LoVo (cell line): Measurements from ENCODE around the gene S100A14.
"Not testable (repeated sequence)": the region's sequence is repeated elsewhere in the genome, so short reads cannot be mapped to it uniquely, and the experiment has no call there.

Experiments used
- DNase-seq: peaks from one replicate; pipeline ENCODE4 v3.0.0-alpha.2; 2016; ENCODE audit warnings: low spot score

The S100A14 gene

GRCh38 chr1:153586347-153586746, 29.8 kb downstream of the S100A14 start:
- no peak for DNase-seq

GRCh38 chr1:153585006-153585405, 31.1 kb downstream of the S100A14 start:
- no peak for DNase-seq

GRCh38 chr1:153583976-153584375, 32.1 kb downstream of the S100A14 start:
- no peak for DNase-seq

GRCh38 chr1:153583514-153583913, 32.6 kb downstream of the S100A14 start:
- not testable (repeated sequence) for DNase-seq

- DNase-seq: not testable (repeated sequence)
Measured at GRCh38 chr1:153582836-153583235, 33.3 kb downstream of the S100A14 start.

- DNase-seq: no peak
Measured at GRCh38 chr1:153578936-153579335, 37.2 kb downstream of the S100A14 start.

GRCh38 chr1:153578490-153578889, 37.6 kb downstream of the S100A14 start:
- DNase-seq: no peak

GRCh38 chr1:153577624-153578051, 38.5 kb downstream of the S100A14 start:
- no peak for DNase-seq

- no peak for DNase-seq
Measured at GRCh38 chr1:153577138-153577537, 39.0 kb downstream of the S100A14 start.

GRCh38 chr1:153575497-153575896, 40.6 kb downstream of the S100A14 start:
- DNase-seq: not testable (repeated sequence)

- not testable (repeated sequence) for DNase-seq
Measured at GRCh38 chr1:153575081-153575491, 41.0 kb downstream of the S100A14 start.

- DNase-seq: no peak
Measured at GRCh38 chr1:153573351-153573750, 42.8 kb downstream of the S100A14 start.

- DNase-seq: peak; percentile 81
Measured at GRCh38 chr1:153572569-153573015, 43.5 kb downstream of the S100A14 start.

GRCh38 chr1:153571706-153572105, 44.4 kb downstream of the S100A14 start:
- no peak for DNase-seq

GRCh38 chr1:153570874-153571273, 45.3 kb downstream of the S100A14 start:
- DNase-seq: no peak

- DNase-seq: no peak
Measured at GRCh38 chr1:153569465-153569864, 46.7 kb downstream of the S100A14 start.

GRCh38 chr1:153568367-153569099, 47.6 kb downstream of the S100A14 start:
- DNase-seq: peak; percentile 92

GRCh38 chr1:153567621-153568366, 48.3 kb downstream of the S100A14 start:
- peak; percentile 70 for DNase-seq

GRCh38 chr1:153566414-153567371, 49.4 kb downstream of the S100A14 start:
- peak; percentile 99 for DNase-seq

GRCh38 chr1:153565529-153566374, 50.4 kb downstream of the S100A14 start, which contains the start of gene S100A2:
Gene S100A2, minus strand, starts transcription at chr1:153565844. Its CDS starts 1,967 bp downstream, at chr1:153563877.
- DNase-seq: peak; percentile 87
